B cell (primary cell): ENCODE measurements around the gene BTN2A1. TPM values are rescaled to one million over a fixed set of nuclear protein-coding genes. Genes with fewer than 3 reads are reported as not detected.

Experiments
- ATAC-seq: fragments of 200-7000 bp; cut with Tn5 transposase; one replicate; pipeline ENCODE4 v1.10.0; 2021; ENCODE audit warnings: low read depth, mild to moderate bottlenecking, moderate number of reproducible peaks, moderate library complexity
- CTCF ChIA-PET: fragments of 350-600 bp; sonication (Branson Sonifier 250); formaldehyde crosslinking; loops from one replicate; lab custom pipeline; 2021; ENCODE audit warnings: antibody characterized with exemption, inconsistent platforms; lab: Charles Lee
- POLR2A ChIA-PET: fragments of 350-600 bp; sonication (Branson Sonifier 250); formaldehyde crosslinking; loops from one replicate; lab custom pipeline; 2021; ENCODE audit warnings: antibody characterized with exemption; lab: Charles Lee
- DNase-seq: peaks from one replicate; pipeline ENCODE4 v3.0.0; 2013
- H2AFZ ChIP-seq: 2 replicates; pipeline ENCODE4 v1.6.1; 2012; ENCODE audit warnings: mild to moderate bottlenecking, low read depth, low read length; ENCODE audit not compliant: insufficient read depth, poor library complexity, severe bottlenecking
- H3K27ac ChIP-seq, 2 donors: 1 replicate in 1 of 2; 2 replicates in 1 of 2; pipeline ENCODE4 v1.5.1; 2012 to 2013; ENCODE audit warnings: low read length in 2 of 2, mild to moderate bottlenecking in 2 of 2, moderate library complexity in 1 of 2
- H3K27me3 ChIP-seq, 4 experiments: fragments of 200-600 bp in 1 of 4; sonication (generic) in 1 of 4; replicated peaks in 1 of 4; 1 replicate in 2 of 4; 2 replicates in 2 of 4; pipeline versions ENCODE4 v1.6.1 to v1.7.0; 2013 to 2016; ENCODE audit warnings: low read length in 3 of 4, mild to moderate bottlenecking in 2 of 4, mixed read lengths in 1 of 4, moderate library complexity in 1 of 4; ENCODE audit not compliant: insufficient read depth in 4 of 4, control insufficient read depth in 3 of 4; ENCODE audit errors: control extremely low read depth in 1 of 4
- H3K36me3 ChIP-seq, 2 experiments: replicated peaks in 1 of 2; 1 replicate in 1 of 2; 2 replicates in 1 of 2; pipeline versions ENCODE4 v1.6.1 to v1.7.1; 2013; ENCODE audit warnings: low read length in 1 of 2; ENCODE audit not compliant: insufficient read depth in 2 of 2, control insufficient read depth in 1 of 2; ENCODE audit errors: control extremely low read depth in 1 of 2, extremely low read depth in 1 of 2
- H3K4me1 ChIP-seq, 2 donors: fragments of 200-600 bp in 1 of 2; sonication (generic) in 1 of 2; 1 replicate in 1 of 2; 2 replicates in 1 of 2; pipeline versions ENCODE4 v1.5.1 to v1.6.1; 2013 to 2017; ENCODE audit warnings: low read length in 2 of 2; ENCODE audit not compliant: control insufficient read depth in 2 of 2, insufficient read depth in 2 of 2
- H3K4me2 ChIP-seq: replicated peaks from 2 replicates; pipeline ENCODE3; 2012; ENCODE audit warnings: mild to moderate bottlenecking, low read depth, low read length; ENCODE audit not compliant: poor library complexity, severe bottlenecking
- H3K4me3 ChIP-seq, 5 experiments: fragments of 200-600 bp in 1 of 5; sonication (generic) in 1 of 5; 1 replicate in 3 of 5; 2 replicates in 2 of 5; pipeline versions ENCODE4 v1.5.1 to v1.7.0; 2011 to 2016; ENCODE audit warnings: low read length in 4 of 5, mild to moderate bottlenecking in 4 of 5, low read depth in 2 of 5, control low read depth in 1 of 5, moderate library complexity in 1 of 5; ENCODE audit not compliant: insufficient read depth in 1 of 5; ENCODE audit errors: control extremely low read depth in 1 of 5, extremely low read depth in 1 of 5
- H3K79me2 ChIP-seq: fragments of 200-600 bp; sonication (generic); one replicate; pipeline ENCODE4 v1.6.0; 2016; ENCODE audit warnings: low read length; ENCODE audit not compliant: control insufficient read depth, insufficient read depth
- H3K9ac ChIP-seq: fragments of 200-600 bp; sonication (generic); 2 replicates; pipeline ENCODE4 v1.6.1; 2017; ENCODE audit warnings: mild to moderate bottlenecking, low read length, moderate library complexity
- H3K9me3 ChIP-seq, 3 donors: one replicate each; pipeline versions ENCODE4 v1.6.1 to v1.7.1; 2013; ENCODE audit warnings: low read length in 2 of 3; ENCODE audit not compliant: control insufficient read depth in 2 of 3, insufficient read depth in 1 of 3; ENCODE audit errors: control extremely low read depth in 1 of 3
- H4K20me1 ChIP-seq: 2 replicates; pipeline ENCODE4 v1.6.0; 2012; ENCODE audit warnings: mild to moderate bottlenecking, low read length; ENCODE audit not compliant: insufficient read depth, control insufficient read depth, poor library complexity, severe bottlenecking
- H3K27ac Mint-ChIP-seq: one replicate; pipeline ENCODE4 v1.8.0; 2021; ENCODE audit warnings: mixed read lengths
- H3K27me3 Mint-ChIP-seq: one replicate; pipeline ENCODE4 v1.8.0; 2021; ENCODE audit warnings: mixed read lengths
- H3K4me1 Mint-ChIP-seq: one replicate; pipeline ENCODE4 v1.8.0; 2021; ENCODE audit warnings: mixed read lengths
- H3K4me3 Mint-ChIP-seq: one replicate; pipeline ENCODE4 v1.8.0; 2021; ENCODE audit warnings: mixed read lengths
- H3K9me3 Mint-ChIP-seq: one replicate; pipeline ENCODE4 v1.8.0; 2022; ENCODE audit warnings: mixed read lengths; ENCODE audit not compliant: insufficient read depth
- CTCF ChIP-seq: fragments of 200-600 bp; IDR thresholded peaks from one replicate; pipeline ENCODE4 v1.8.0; 2022; ENCODE audit warnings: antibody characterized with exemption, mild to moderate bottlenecking
- EZH2 ChIP-seq: IDR thresholded peaks from 2 replicates; pipeline ENCODE4 v1.6.1; 2012; ENCODE audit warnings: borderline replicate concordance, low read depth, mild to moderate bottlenecking, moderate library complexity, low read length; ENCODE audit not compliant: insufficient read depth, poor library complexity, severe bottlenecking
- WGBS: methylation state at CpG from one replicate; pipeline ENCODE4 v1.1.5; 2013; ENCODE audit warnings: missing lambda C conversion rate; ENCODE audit not compliant: insufficient coverage; 5-methylcytosine and 5-hydroxymethylcytosine counted together
- intact Hi-C: fragments of 100-400 bp; cut with micrococcal nuclease; formaldehyde crosslinking; loops from one replicate; pipeline ENCODE4 v1.10.0; 2022
- polyA plus RNA-seq: library from polyadenylated mRNA; depleted of rRNA; stranded (reverse); fragments of >200 nt; gene quantifications from 2 replicates; pipeline ENCODE4 v1.2.3, GENCODE V29; 2012
- total RNA-seq, 2 donors: library from RNA; stranded (reverse); fragments of 120-200 nt in 1 of 2; gene quantifications; 1 replicate in 1 of 2; 2 replicates in 1 of 2; pipeline versions ENCODE4 v1.2.3 to v1.2.4, GENCODE V29; 2013 to 2022

Gene BTN2A1
- total and polyA plus RNA-seq, 2 donors (not counting 1 experiment from before 2014, with no cell fraction given): 55.1 to 69.6 TPM

- no peaks in the 10 kb centered on the region for H3K9me3 Mint-ChIP-seq
- H3K9ac ChIP-seq: no peak overlapping the region
- no peaks in the 10 kb centered on the region for H3K9me3 ChIP-seq
- H3K4me2 ChIP-seq: peak overlapping the region; percentile 20
- no peak overlapping the region for H3K4me3 Mint-ChIP-seq
- WGBS: 83% methylated on average over 1 of the region's 5 CpGs
- H3K79me2 ChIP-seq: peaks cover 17% of the 10 kb centered on the region
- ChIA-PET POLR2A (interaction anchor here (0.5 kb wide), 1 partner anchor 92 kb away, joined by 3 read pairs; no protein-coding TSS in a partner anchor), CTCF (interaction anchor here (0.7 to 2.1 kb wide), 3 partner anchors 10 to 107 kb away, joined by 3 to 6 read pairs (median 3); no protein-coding TSS in a partner anchor)
- H4K20me1 ChIP-seq: no peaks in the 10 kb centered on the region
- H3K4me1 Mint-ChIP-seq: peaks cover 41% of the 10 kb centered on the region
- H2AFZ ChIP-seq: no peak overlapping the region
- no peaks in the 10 kb centered on the region for H3K27me3 Mint-ChIP-seq
- peak overlapping the region; percentile 65 for H3K27ac Mint-ChIP-seq
- TF ChIP-seq CTCF (no peak), EZH2 (no peak)
- H3K27ac ChIP-seq: peak overlapping the region in 1 of 2 donors; percentile 58
- peaks cover 22 to 36% of the 10 kb centered on the region in 2 donors for H3K4me1 ChIP-seq
- ATAC-seq (peak; percentile 28), DNase-seq (peak; percentile 26)
- peaks cover 2 to 63% of the 10 kb centered on the region in 2 experiments for H3K36me3 ChIP-seq
- no peaks in the 10 kb centered on the region for H3K27me3 ChIP-seq
- intact Hi-C loops: no loop called here
- H3K4me3 ChIP-seq: no peak overlapping the region
These were observed 11.7 kb upstream of the BTN2A1 start for GRCh38 chr6:26445934-26446667.

GRCh38 chr6:26447257-26447656 is 10.5 kb upstream of the BTN2A1 start:
- H3K27me3 ChIP-seq: no peaks in the 10 kb centered on the region
- no peaks in the 10 kb centered on the region for H3K9me3 Mint-ChIP-seq
- no peaks in the 10 kb centered on the region for H4K20me1 ChIP-seq
- WGBS: 100% methylated on average over 3 of the region's 5 CpGs
- H3K36me3 ChIP-seq: peaks cover 2 to 70% of the 10 kb centered on the region in 2 experiments
- H3K27me3 Mint-ChIP-seq: no peaks in the 10 kb centered on the region
- POLR2A ChIA-PET: no interaction called here
- H3K79me2 ChIP-seq: peaks cover 7% of the 10 kb centered on the region
- H3K4me3 Mint-ChIP-seq: no peak overlapping the region
- DNase-seq (no peak), ATAC-seq (no peak)
- H2AFZ ChIP-seq: no peak overlapping the region
- no peak overlapping the region for H3K27ac Mint-ChIP-seq
- H3K4me1 ChIP-seq: peaks cover 14 to 24% of the 10 kb centered on the region in 2 donors
- intact Hi-C loops: no loop called here
- no peaks in the 10 kb centered on the region for H3K9me3 ChIP-seq
- no peak overlapping the region for H3K4me3 ChIP-seq
- H3K4me2 ChIP-seq: no peak overlapping the region
- TF ChIP-seq CTCF: no peak
- TF ChIP-seq EZH2: no peak
- H3K4me1 Mint-ChIP-seq: peaks cover 35% of the 10 kb centered on the region
- no peak overlapping the region for H3K9ac ChIP-seq
- CTCF ChIA-PET: interaction anchor here (2.1 kb wide), 1 partner anchor 9 kb away, joined by 6 read pairs; no protein-coding TSS in a partner anchor
- no peak overlapping the region for H3K27ac ChIP-seq
